WTC11 (cell line): ENCODE data around the gene ANAPC10.

ENCODE experiments used
- ATF1 ChIP-seq: sonication (generic); formaldehyde crosslinking; IDR thresholded peaks from 2 replicates; pipeline ENCODE4 v1.8.1; 2023; ENCODE audit warnings: mild to moderate bottlenecking, moderate library complexity, missing genetic modification reagents
- CBFB ChIP-seq: sonication (generic); formaldehyde crosslinking; IDR thresholded peaks from 2 replicates; pipeline ENCODE4 v1.8.1; 2022; ENCODE audit warnings: mild to moderate bottlenecking, low read depth, missing genetic modification reagents
- JUN ChIP-seq: sonication (generic); formaldehyde crosslinking; IDR thresholded peaks from 2 replicates; pipeline ENCODE4 v1.8.0; 2023; ENCODE audit warnings: mild to moderate bottlenecking, missing genetic modification reagents
- MYBL2 ChIP-seq: sonication (generic); formaldehyde crosslinking; IDR thresholded peaks from 2 replicates; pipeline ENCODE4 v1.8.1; 2023; ENCODE audit warnings: mild to moderate bottlenecking, moderate library complexity, missing genetic modification reagents
- SMAD4 ChIP-seq: sonication (generic); formaldehyde crosslinking; IDR thresholded peaks from 2 replicates; pipeline ENCODE4 v1.8.0; 2022; ENCODE audit warnings: mild to moderate bottlenecking, missing genetic modification reagents
- SOX15 ChIP-seq: fragments of 250-450 bp; sonication (Bioruptor Pico); IDR thresholded peaks from 2 replicates; pipeline ENCODE4 v1.9.0; 2021; ENCODE audit warnings: mild to moderate bottlenecking
- TF ChIP-seq, protein P1 (sequence below): fragments of 200-600 bp; IDR thresholded peaks from 2 replicates; pipeline ENCODE4 v1.8.0; 2022; ENCODE audit warnings: antibody characterized with exemption
- TF ChIP-seq, protein P2 (sequence below): fragments of 250-450 bp; sonication (Bioruptor Pico); IDR thresholded peaks from 2 replicates; pipeline ENCODE4 v2.1.2; 2022; ENCODE audit warnings: mild to moderate bottlenecking, moderate library complexity
- TF ChIP-seq, protein P3 (sequence below): sonication (generic); formaldehyde crosslinking; IDR thresholded peaks from 2 replicates; pipeline ENCODE4 v1.8.1; 2022; ENCODE audit warnings: low read depth, missing genetic modification reagents, borderline replicate concordance
- TF ChIP-seq, protein P4 (sequence below): sonication (generic); formaldehyde crosslinking; IDR thresholded peaks from 2 replicates; pipeline ENCODE4 v1.8.1; 2023; ENCODE audit warnings: mild to moderate bottlenecking, missing genetic modification reagents
- TF ChIP-seq, protein P5 (sequence below): sonication (generic); formaldehyde crosslinking; IDR thresholded peaks from 2 replicates; pipeline ENCODE4 v1.8.1; 2022; ENCODE audit warnings: mild to moderate bottlenecking, moderate library complexity, missing genetic modification reagents
- TF ChIP-seq, protein P6 (sequence below): sonication (generic); formaldehyde crosslinking; IDR thresholded peaks from 2 replicates; pipeline ENCODE4 v1.8.0; 2022; ENCODE audit warnings: mild to moderate bottlenecking, missing genetic modification reagents
- TF ChIP-seq, protein P7 (sequence below): sonication (generic); formaldehyde crosslinking; conservative IDR thresholded peaks from 2 replicates; pipeline ENCODE4 v1.8.1; 2023; ENCODE audit warnings: mild to moderate bottlenecking, low read depth, missing genetic modification reagents, moderate library complexity

DNA sequence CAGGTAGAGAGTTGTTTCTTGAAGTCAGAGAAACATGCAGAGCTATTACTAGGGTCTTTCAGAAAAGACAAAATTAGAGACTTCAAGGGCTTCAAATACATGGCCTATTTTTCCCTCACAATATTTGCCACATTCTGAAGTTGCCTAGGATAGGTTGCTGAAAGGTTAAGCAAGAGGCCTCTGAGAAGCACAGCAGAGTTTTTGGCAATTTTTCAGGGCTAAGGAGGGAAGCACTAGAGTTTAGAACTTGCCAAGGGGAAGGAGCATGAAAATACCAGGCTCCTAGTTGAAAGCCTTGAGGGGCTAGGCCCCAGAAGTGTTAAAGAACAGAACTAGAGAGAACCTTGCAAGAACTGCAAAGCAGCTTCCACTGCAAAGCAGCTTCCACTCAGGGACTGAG, 86.4 kb downstream of the ANAPC10 start:
- TF ChIP-seq, protein P1, sequence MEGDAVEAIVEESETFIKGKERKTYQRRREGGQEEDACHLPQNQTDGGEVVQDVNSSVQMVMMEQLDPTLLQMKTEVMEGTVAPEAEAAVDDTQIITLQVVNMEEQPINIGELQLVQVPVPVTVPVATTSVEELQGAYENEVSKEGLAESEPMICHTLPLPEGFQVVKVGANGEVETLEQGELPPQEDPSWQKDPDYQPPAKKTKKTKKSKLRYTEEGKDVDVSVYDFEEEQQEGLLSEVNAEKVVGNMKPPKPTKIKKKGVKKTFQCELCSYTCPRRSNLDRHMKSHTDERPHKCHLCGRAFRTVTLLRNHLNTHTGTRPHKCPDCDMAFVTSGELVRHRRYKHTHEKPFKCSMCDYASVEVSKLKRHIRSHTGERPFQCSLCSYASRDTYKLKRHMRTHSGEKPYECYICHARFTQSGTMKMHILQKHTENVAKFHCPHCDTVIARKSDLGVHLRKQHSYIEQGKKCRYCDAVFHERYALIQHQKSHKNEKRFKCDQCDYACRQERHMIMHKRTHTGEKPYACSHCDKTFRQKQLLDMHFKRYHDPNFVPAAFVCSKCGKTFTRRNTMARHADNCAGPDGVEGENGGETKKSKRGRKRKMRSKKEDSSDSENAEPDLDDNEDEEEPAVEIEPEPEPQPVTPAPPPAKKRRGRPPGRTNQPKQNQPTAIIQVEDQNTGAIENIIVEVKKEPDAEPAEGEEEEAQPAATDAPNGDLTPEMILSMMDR = no peak
- TF ChIP-seq ATF1 (CRISPR knock-in tag) = no peak
- TF ChIP-seq, protein P2, sequence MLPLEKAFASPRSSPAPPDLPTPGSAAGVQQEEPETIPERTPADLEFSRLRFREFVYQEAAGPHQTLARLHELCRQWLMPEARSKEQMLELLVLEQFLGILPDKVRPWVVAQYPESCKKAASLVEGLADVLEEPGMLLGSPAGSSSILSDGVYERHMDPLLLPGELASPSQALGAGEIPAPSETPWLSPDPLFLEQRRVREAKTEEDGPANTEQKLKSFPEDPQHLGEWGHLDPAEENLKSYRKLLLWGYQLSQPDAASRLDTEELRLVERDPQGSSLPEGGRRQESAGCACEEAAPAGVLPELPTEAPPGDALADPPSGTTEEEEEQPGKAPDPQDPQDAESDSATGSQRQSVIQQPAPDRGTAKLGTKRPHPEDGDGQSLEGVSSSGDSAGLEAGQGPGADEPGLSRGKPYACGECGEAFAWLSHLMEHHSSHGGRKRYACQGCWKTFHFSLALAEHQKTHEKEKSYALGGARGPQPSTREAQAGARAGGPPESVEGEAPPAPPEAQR (CRISPR knock-in tag) = no peak
- no peak for TF ChIP-seq JUN (CRISPR knock-in tag)
- TF ChIP-seq, protein P3, sequence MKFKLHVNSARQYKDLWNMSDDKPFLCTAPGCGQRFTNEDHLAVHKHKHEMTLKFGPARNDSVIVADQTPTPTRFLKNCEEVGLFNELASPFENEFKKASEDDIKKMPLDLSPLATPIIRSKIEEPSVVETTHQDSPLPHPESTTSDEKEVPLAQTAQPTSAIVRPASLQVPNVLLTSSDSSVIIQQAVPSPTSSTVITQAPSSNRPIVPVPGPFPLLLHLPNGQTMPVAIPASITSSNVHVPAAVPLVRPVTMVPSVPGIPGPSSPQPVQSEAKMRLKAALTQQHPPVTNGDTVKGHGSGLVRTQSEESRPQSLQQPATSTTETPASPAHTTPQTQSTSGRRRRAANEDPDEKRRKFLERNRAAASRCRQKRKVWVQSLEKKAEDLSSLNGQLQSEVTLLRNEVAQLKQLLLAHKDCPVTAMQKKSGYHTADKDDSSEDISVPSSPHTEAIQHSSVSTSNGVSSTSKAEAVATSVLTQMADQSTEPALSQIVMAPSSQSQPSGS (CRISPR knock-in tag) = no peak
- no peak for TF ChIP-seq MYBL2 (CRISPR knock-in tag)
- TF ChIP-seq, protein P4, sequence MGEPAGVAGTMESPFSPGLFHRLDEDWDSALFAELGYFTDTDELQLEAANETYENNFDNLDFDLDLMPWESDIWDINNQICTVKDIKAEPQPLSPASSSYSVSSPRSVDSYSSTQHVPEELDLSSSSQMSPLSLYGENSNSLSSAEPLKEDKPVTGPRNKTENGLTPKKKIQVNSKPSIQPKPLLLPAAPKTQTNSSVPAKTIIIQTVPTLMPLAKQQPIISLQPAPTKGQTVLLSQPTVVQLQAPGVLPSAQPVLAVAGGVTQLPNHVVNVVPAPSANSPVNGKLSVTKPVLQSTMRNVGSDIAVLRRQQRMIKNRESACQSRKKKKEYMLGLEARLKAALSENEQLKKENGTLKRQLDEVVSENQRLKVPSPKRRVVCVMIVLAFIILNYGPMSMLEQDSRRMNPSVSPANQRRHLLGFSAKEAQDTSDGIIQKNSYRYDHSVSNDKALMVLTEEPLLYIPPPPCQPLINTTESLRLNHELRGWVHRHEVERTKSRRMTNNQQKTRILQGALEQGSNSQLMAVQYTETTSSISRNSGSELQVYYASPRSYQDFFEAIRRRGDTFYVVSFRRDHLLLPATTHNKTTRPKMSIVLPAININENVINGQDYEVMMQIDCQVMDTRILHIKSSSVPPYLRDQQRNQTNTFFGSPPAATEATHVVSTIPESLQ (CRISPR knock-in tag) = no peak
- no peak for TF ChIP-seq SOX15 (CRISPR knock-in tag)
- TF ChIP-seq, protein P5, sequence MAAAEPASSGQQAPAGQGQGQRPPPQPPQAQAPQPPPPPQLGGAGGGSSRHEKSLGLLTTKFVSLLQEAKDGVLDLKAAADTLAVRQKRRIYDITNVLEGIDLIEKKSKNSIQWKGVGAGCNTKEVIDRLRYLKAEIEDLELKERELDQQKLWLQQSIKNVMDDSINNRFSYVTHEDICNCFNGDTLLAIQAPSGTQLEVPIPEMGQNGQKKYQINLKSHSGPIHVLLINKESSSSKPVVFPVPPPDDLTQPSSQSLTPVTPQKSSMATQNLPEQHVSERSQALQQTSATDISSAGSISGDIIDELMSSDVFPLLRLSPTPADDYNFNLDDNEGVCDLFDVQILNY = no peak
- no peak for TF ChIP-seq CBFB (CRISPR knock-in tag)
- no peak for TF ChIP-seq SMAD4 (CRISPR knock-in tag)
- TF ChIP-seq, protein P6, sequence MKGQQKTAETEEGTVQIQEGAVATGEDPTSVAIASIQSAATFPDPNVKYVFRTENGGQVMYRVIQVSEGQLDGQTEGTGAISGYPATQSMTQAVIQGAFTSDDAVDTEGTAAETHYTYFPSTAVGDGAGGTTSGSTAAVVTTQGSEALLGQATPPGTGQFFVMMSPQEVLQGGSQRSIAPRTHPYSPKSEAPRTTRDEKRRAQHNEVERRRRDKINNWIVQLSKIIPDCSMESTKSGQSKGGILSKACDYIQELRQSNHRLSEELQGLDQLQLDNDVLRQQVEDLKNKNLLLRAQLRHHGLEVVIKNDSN (CRISPR knock-in tag) = no peak
- TF ChIP-seq, protein P7, sequence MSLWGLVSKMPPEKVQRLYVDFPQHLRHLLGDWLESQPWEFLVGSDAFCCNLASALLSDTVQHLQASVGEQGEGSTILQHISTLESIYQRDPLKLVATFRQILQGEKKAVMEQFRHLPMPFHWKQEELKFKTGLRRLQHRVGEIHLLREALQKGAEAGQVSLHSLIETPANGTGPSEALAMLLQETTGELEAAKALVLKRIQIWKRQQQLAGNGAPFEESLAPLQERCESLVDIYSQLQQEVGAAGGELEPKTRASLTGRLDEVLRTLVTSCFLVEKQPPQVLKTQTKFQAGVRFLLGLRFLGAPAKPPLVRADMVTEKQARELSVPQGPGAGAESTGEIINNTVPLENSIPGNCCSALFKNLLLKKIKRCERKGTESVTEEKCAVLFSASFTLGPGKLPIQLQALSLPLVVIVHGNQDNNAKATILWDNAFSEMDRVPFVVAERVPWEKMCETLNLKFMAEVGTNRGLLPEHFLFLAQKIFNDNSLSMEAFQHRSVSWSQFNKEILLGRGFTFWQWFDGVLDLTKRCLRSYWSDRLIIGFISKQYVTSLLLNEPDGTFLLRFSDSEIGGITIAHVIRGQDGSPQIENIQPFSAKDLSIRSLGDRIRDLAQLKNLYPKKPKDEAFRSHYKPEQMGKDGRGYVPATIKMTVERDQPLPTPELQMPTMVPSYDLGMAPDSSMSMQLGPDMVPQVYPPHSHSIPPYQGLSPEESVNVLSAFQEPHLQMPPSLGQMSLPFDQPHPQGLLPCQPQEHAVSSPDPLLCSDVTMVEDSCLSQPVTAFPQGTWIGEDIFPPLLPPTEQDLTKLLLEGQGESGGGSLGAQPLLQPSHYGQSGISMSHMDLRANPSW (CRISPR knock-in tag) = no peak
